GM18907 (cell line): ENCODE data around the gene AP2B1.
"Not testable (repeated sequence)": the region's sequence is repeated elsewhere in the genome, so short reads cannot be mapped to it uniquely, and the experiment has no call there.

ENCODE experiments used
- ATAC-seq: cut with Tn5 transposase; IDR thresholded peaks from one replicate; pipeline ENCODE4 v1.9.1; 2021; ENCODE audit warnings: mild to moderate bottlenecking, moderate library complexity; ENCODE audit not compliant: unreplicated experiment

AP2B1 gene

GRCh38 chr17:35587074-35587961 lies at the start of gene AP2B1:
Gene AP2B1 (plus strand): TSS chr17:35587322. CDS start chr17:35594031, 6,709 bp downstream.
- peak; percentile 83 for ATAC-seq

GRCh38 chr17:35537601-35538141 lies 49.5 kb upstream of the AP2B1 start, which contains the start of gene SLFN12L:
Gene SLFN12L (minus strand): TSS chr17:35537678. CDS start chr17:35522364, 15,314 bp downstream.
- no peak for ATAC-seq

GRCh38 chr17:35539659-35540026 lies 47.5 kb upstream of the AP2B1 start:
- ATAC-seq = no peak

GRCh38 chr17:35540589-35541404 lies 46.3 kb upstream of the AP2B1 start:
- ATAC-seq = no peak

- ATAC-seq = no peak
These were observed 45.7 kb upstream of the AP2B1 start for GRCh38 chr17:35541434-35541833.

- ATAC-seq = no peak
These were observed 44.1 kb upstream of the AP2B1 start for GRCh38 chr17:35542990-35543389.

GRCh38 chr17:35543856-35544255 lies 43.3 kb upstream of the AP2B1 start:
- no peak for ATAC-seq

- ATAC-seq = no peak
These were observed 42.0 kb upstream of the AP2B1 start for GRCh38 chr17:35545150-35545549.

GRCh38 chr17:35546487-35546886 lies 40.6 kb upstream of the AP2B1 start:
- ATAC-seq = no peak

GRCh38 chr17:35548208-35548810 lies 38.8 kb upstream of the AP2B1 start:
- ATAC-seq = no peak

- ATAC-seq = no peak
These were observed 38.1 kb upstream of the AP2B1 start for GRCh38 chr17:35548978-35549377.

GRCh38 chr17:35553310-35553709 lies 33.8 kb upstream of the AP2B1 start:
- ATAC-seq = no peak

GRCh38 chr17:35554668-35555067 lies 32.5 kb upstream of the AP2B1 start:
- ATAC-seq = no peak

- ATAC-seq = no peak
These were observed 31.4 kb upstream of the AP2B1 start for GRCh38 chr17:35555691-35556090.

- no peak for ATAC-seq
These were observed 29.8 kb upstream of the AP2B1 start for GRCh38 chr17:35557353-35557752.

GRCh38 chr17:35559495-35560210 lies 27.5 kb upstream of the AP2B1 start:
- no peak for ATAC-seq

- ATAC-seq = no peak
These were observed 26.4 kb upstream of the AP2B1 start, which contains the start of gene SLFN14 for GRCh38 chr17:35560703-35561102. Gene SLFN14 (minus strand): TSS chr17:35560819. CDS start chr17:35558062, 2,757 bp downstream.

- not testable (repeated sequence) for ATAC-seq
These were observed 23.9 kb upstream of the AP2B1 start for GRCh38 chr17:35563181-35563580.

GRCh38 chr17:35566968-35567367 lies 20.2 kb upstream of the AP2B1 start:
- no peak for ATAC-seq

GRCh38 chr17:35568561-35568960 lies 18.6 kb upstream of the AP2B1 start:
- no peak for ATAC-seq
